ENCODE results near the gene SASS6. TPM values are rescaled to one million over a fixed set of nuclear protein-coding genes. Genes with fewer than 3 reads are reported as not detected.

SASS6 gene
- 3.4 TPM for polyA plus RNA-seq (ENCODE audit: insufficient read length)

GRCh38 chr1:100132566-100133477 is at the start of gene SASS6, which contains the start of gene TRMT13:
Gene SASS6 (minus strand): TSS chr1:100132930. CDS start chr1:100132814, 116 bp downstream.
Gene TRMT13 (plus strand): TSS chr1:100133163. CDS start chr1:100133169, 6 bp downstream.
- peak; percentile 96 for DNase-seq

- DNase-seq = peak; percentile 10
These were observed 45.4 kb upstream of the SASS6 start, which contains the start of gene LRRC39 for GRCh38 chr1:100178091-100178490. Gene LRRC39 (minus strand): TSS chr1:100178256. CDS start chr1:100168516, 9,740 bp downstream.

- DNase-seq = no peak
These were observed 44.7 kb upstream of the SASS6 start for GRCh38 chr1:100177295-100178041.

GRCh38 chr1:100168051-100168450 is 35.3 kb upstream of the SASS6 start:
- DNase-seq = no peak

GRCh38 chr1:100164702-100165101 is 32.0 kb upstream of the SASS6 start:
- DNase-seq = no peak

- DNase-seq = peak; percentile 13
These were observed 31.5 kb upstream of the SASS6 start for GRCh38 chr1:100164216-100164615.

- no peak for DNase-seq
These were observed 30.2 kb upstream of the SASS6 start for GRCh38 chr1:100162881-100163280.

- DNase-seq = no peak
These were observed 19.5 kb upstream of the SASS6 start for GRCh38 chr1:100152271-100152670.

- DNase-seq = no peak
These were observed 18.9 kb upstream of the SASS6 start for GRCh38 chr1:100151679-100152078.

GRCh38 chr1:100147875-100148274 is 15.1 kb upstream of the SASS6 start:
- no peak for DNase-seq

GRCh38 chr1:100146958-100147357 is 14.2 kb upstream of the SASS6 start:
- no peak for DNase-seq

GRCh38 chr1:100145116-100145515 is 12.4 kb upstream of the SASS6 start:
- DNase-seq = no peak

- DNase-seq = no peak
These were observed 9.6 kb upstream of the SASS6 start for GRCh38 chr1:100142343-100142742.

- DNase-seq = no peak
These were observed 8.5 kb upstream of the SASS6 start for GRCh38 chr1:100141192-100141591.

GRCh38 chr1:100137602-100138001 is 4.9 kb upstream of the SASS6 start:
- no peak for DNase-seq

- DNase-seq = no peak
These were observed 2.1 kb upstream of the SASS6 start for GRCh38 chr1:100134872-100135271.

GRCh38 chr1:100131623-100132022 is 1.1 kb downstream of the SASS6 start:
- no peak for DNase-seq

- no peak for DNase-seq
These were observed 2.1 kb downstream of the SASS6 start for GRCh38 chr1:100130552-100131077.

- no peak for DNase-seq
These were observed 5.5 kb downstream of the SASS6 start for GRCh38 chr1:100127226-100127625.

- no peak for DNase-seq
These were observed 10.6 kb downstream of the SASS6 start for GRCh38 chr1:100122177-100122576.

- no peak for DNase-seq
These were observed 17.2 kb downstream of the SASS6 start for GRCh38 chr1:100115524-100115923.

GRCh38 chr1:100109554-100110066 is 23.1 kb downstream of the SASS6 start:
- no peak for DNase-seq

GRCh38 chr1:100107696-100108095 is 25.0 kb downstream of the SASS6 start:
- DNase-seq = no peak
